ENCODE results near the gene SCGB1A1.

SCGB1A1 gene

GRCh38 chr11:62398011-62398994 is 20.5 kb upstream of the SCGB1A1 start:
- no peak for DNase-seq

- DNase-seq: no peak
These were observed 19.5 kb upstream of the SCGB1A1 start for GRCh38 chr11:62399172-62399877.

GRCh38 chr11:62399878-62400266 is 19.0 kb upstream of the SCGB1A1 start:
- no peak for DNase-seq

- no peak for DNase-seq
These were observed 18.6 kb upstream of the SCGB1A1 start for GRCh38 chr11:62400281-62400680.

GRCh38 chr11:62400760-62401159 is 18.1 kb upstream of the SCGB1A1 start:
- DNase-seq: no peak

GRCh38 chr11:62401356-62401755 is 17.5 kb upstream of the SCGB1A1 start:
- no peak for DNase-seq

- no peak for DNase-seq
These were observed 17.0 kb upstream of the SCGB1A1 start for GRCh38 chr11:62401811-62402210.

GRCh38 chr11:62402226-62402959 is 16.4 kb upstream of the SCGB1A1 start:
- no peak for DNase-seq

GRCh38 chr11:62402960-62403730 is 15.7 kb upstream of the SCGB1A1 start:
- DNase-seq: no peak

GRCh38 chr11:62404435-62404834 is 14.4 kb upstream of the SCGB1A1 start:
- no peak for DNase-seq

GRCh38 chr11:62404901-62405300 is 13.9 kb upstream of the SCGB1A1 start:
- DNase-seq: no peak

GRCh38 chr11:62406034-62406433 is 12.8 kb upstream of the SCGB1A1 start:
- DNase-seq: no peak

GRCh38 chr11:62409831-62410230 is 9.0 kb upstream of the SCGB1A1 start:
- no peak for DNase-seq

- DNase-seq: no peak
These were observed 7.9 kb upstream of the SCGB1A1 start for GRCh38 chr11:62410972-62411371.

- DNase-seq: no peak
These were observed 7.3 kb upstream of the SCGB1A1 start for GRCh38 chr11:62411524-62411923.

GRCh38 chr11:62413060-62413696 is 5.7 kb upstream of the SCGB1A1 start:
- no peak for DNase-seq

- DNase-seq: no peak
These were observed 2.2 kb upstream of the SCGB1A1 start for GRCh38 chr11:62416596-62416995.

GRCh38 chr11:62418136-62418535 is 697 bp upstream of the SCGB1A1 start:
- DNase-seq: no peak

GRCh38 chr11:62419314-62419929 is 589 bp downstream of the SCGB1A1 start:
- DNase-seq: no peak

GRCh38 chr11:62419943-62420342 is 1.1 kb downstream of the SCGB1A1 start:
- no peak for DNase-seq

- DNase-seq: no peak
These were observed 2.0 kb downstream of the SCGB1A1 start for GRCh38 chr11:62420882-62421281.

- DNase-seq: no peak
These were observed 3.2 kb downstream of the SCGB1A1 start for GRCh38 chr11:62421996-62422395.
